ENCODE measurements around the gene EXT2. TPM values are rescaled to one million over a fixed set of nuclear protein-coding genes. Genes with fewer than 3 reads are reported as not detected.

Gene EXT2
- polyA plus RNA-seq, 1 of the 3 experiments (the other 2 are of a cell fraction) = 92.9 TPM

DNA sequence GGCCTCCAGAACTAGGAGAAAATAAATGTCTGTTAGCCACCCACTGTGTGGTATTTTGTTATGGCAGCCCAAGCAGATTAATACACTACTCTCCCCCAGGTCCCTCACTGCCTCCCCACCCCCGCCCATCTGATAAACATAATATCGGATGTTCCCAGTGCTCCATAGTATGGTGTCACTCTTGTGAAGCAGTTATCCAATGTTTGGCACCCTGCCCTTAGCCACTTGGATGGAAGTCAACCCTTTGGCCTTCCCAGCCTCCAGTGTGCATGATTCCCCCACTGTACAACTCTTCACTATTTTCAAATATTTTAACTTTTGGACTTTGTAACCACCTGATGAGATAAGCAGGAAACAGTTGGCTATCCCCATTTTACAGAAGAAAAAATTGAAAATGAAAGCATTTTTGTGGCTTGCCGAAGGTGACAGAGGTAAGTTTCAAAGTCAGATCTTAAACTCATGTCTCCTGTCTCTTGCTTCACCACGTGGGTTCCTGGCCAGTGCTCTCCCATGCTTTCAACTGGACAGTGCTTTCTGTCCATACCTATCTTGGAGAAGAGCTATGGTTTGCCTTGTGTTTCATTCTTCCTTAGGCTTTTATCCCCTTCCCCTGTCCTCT is 161.3 kb downstream of the EXT2 start:
- Histone ChIP-seq H3K36me3 (replicated peaks in 1 of 2; ENCODE audit: control insufficient read depth in 1 of 2, insufficient read depth in 2 of 2, low read length in 1 of 2) (no peaks in the 10 kb centered on the region), H3K4me2 (no peak overlapping the region), H3K4me3 (ENCODE audit: low read depth in 2 of 2, low read length in 1 of 2) (no peak overlapping the region), H3K79me2 (ENCODE audit: insufficient read depth) (no peaks in the 10 kb centered on the region), H3K9me2 (no peaks in the 10 kb centered on the region), H2AFZ (ENCODE audit: low read depth) (no peak overlapping the region), H3K4me1 (ENCODE audit: control insufficient read depth in 1 of 2, insufficient read depth in 2 of 2, low read depth in 1 of 2, low read length in 1 of 2) (peaks cover 0 to 9% of the 10 kb centered on the region in 2 experiments; a peak in 1 of 4 replicates), H3K27me3 (ENCODE audit: insufficient read depth) (no peaks in the 10 kb centered on the region), H3F3A (replicated peaks; ENCODE audit: insufficient read depth) (no peaks in the 10 kb centered on the region), H3K9me3 (peaks cover 8% of the 10 kb centered on the region; the same call in 1 of the 2 replicates), H4K20me1 (ENCODE audit: insufficient read depth) (no peaks in the 10 kb centered on the region), H3K9ac (no peak overlapping the region), H3K27ac (ENCODE audit: low read depth in 2 of 2, low read length in 1 of 2) (no peak overlapping the region)
- ChIA-PET POLR2A (no interaction called here), CTCF (interaction anchor here (1.1 to 2.4 kb wide), 3 partner anchors 21 to 282 kb away, joined by 3 to 10 read pairs (median 3); no protein-coding TSS in a partner anchor)
- no peak for DNase-seq
- 91% methylated on average over 4 of the region's 4 CpGs for WGBS (ENCODE audit: low lambda C conversion rate)
- TF ChIP-seq NFIC (IDR thresholded peaks at IDR 0.05; ENCODE audit: borderline replicate concordance) (no peak), NRF1 (IDR thresholded peaks at IDR 0.05; ENCODE audit: low read depth, low read length) (no peak), USF2 (IDR thresholded peaks at IDR 0.05; ENCODE audit: borderline replicate concordance, low read depth, low read length) (no peak), MEF2A (IDR thresholded peaks at IDR 0.05; ENCODE audit: borderline replicate concordance, low read depth) (no peak), TEAD4 (IDR thresholded peaks at IDR 0.05; ENCODE audit: borderline replicate concordance, insufficient read depth) (no peak), TAF1 (IDR thresholded peaks at IDR 0.05; ENCODE audit: borderline replicate concordance, low read depth, low read length) (no peak), GABPA (IDR thresholded peaks at IDR 0.05; ENCODE audit: low read depth) (no peak), YY1 (IDR thresholded peaks at IDR 0.05; ENCODE audit: low read depth) (no peak), REST (IDR thresholded peaks at IDR 0.05; ENCODE audit: low read depth, low read length) (no peak), SIN3A (IDR thresholded peaks at IDR 0.05; ENCODE audit: borderline replicate concordance, low read depth, low read length) (no peak), MAX (IDR thresholded peaks at IDR 0.05; ENCODE audit: low read depth) (no peak), GATA2 (CRISPR knock-in tag; IDR thresholded peaks at IDR 0.05) (no peak), FOSL2 (IDR thresholded peaks at IDR 0.05; ENCODE audit: borderline replicate concordance, low read depth) (no peak), USF1 (IDR thresholded peaks at IDR 0.05; ENCODE audit: borderline replicate concordance, low read depth) (no peak), SMC3 (IDR thresholded peaks at IDR 0.05; ENCODE audit: low read depth, low read length) (no peak)
- TF ChIP-seq, protein P1, sequence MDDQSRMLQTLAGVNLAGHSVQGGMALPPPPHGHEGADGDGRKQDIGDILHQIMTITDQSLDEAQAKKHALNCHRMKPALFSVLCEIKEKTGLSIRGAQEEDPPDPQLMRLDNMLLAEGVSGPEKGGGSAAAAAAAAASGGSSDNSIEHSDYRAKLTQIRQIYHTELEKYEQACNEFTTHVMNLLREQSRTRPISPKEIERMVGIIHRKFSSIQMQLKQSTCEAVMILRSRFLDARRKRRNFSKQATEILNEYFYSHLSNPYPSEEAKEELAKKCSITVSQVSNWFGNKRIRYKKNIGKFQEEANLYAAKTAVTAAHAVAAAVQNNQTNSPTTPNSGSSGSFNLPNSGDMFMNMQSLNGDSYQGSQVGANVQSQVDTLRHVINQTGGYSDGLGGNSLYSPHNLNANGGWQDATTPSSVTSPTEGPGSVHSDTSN (IDR thresholded peaks at IDR 0.05) = no peak
- TF ChIP-seq, protein P2, sequence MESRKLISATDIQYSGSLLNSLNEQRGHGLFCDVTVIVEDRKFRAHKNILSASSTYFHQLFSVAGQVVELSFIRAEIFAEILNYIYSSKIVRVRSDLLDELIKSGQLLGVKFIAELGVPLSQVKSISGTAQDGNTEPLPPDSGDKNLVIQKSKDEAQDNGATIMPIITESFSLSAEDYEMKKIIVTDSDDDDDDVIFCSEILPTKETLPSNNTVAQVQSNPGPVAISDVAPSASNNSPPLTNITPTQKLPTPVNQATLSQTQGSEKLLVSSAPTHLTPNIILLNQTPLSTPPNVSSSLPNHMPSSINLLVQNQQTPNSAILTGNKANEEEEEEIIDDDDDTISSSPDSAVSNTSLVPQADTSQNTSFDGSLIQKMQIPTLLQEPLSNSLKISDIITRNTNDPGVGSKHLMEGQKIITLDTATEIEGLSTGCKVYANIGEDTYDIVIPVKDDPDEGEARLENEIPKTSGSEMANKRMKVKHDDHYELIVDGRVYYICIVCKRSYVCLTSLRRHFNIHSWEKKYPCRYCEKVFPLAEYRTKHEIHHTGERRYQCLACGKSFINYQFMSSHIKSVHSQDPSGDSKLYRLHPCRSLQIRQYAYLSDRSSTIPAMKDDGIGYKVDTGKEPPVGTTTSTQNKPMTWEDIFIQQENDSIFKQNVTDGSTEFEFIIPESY (IDR thresholded peaks at IDR 0.05; ENCODE audit: borderline replicate concordance, low read depth) = no peak
